GM12878 (cell line): ENCODE measurements around the gene THOC6. TPM values are rescaled to one million over a fixed set of nuclear protein-coding genes. Genes with fewer than 3 reads are reported as not detected.

Source experiments
- ATAC-seq: fragments of 200-7000 bp; cut with Tn5 transposase; 3 replicates; pipeline ENCODE4 v1.9.1; 2020; ENCODE audit warnings: mild to moderate bottlenecking, moderate library complexity
- BruUV-seq: library from RNA; stranded (reverse); fragments of 400-500 nt; replicated peaks from 2 replicates; lab custom pipeline; 2021; lab: Mats Ljungman, UMichigan
- CTCF ChIA-PET: fragments of 300-600 bp; sonication (Branson Sonifier 250); formaldehyde crosslinking; extraction: SDS; loops from one replicate; lab custom pipeline; 2021; ENCODE audit warnings: inconsistent platforms; lab: Yijun Ruan, JAX
- POLR2A ChIA-PET: fragments of 350-600 bp; formaldehyde crosslinking; extraction: SDS; loops from one replicate; lab custom pipeline; 2021; ENCODE audit warnings: inconsistent platforms; lab: Charles Lee
- RAD21 ChIA-PET: fragments of 300-600 bp; sonication (Branson Sonifier 250); formaldehyde crosslinking; loops from one replicate; lab custom pipeline; 2023; ENCODE audit warnings: antibody characterized with exemption; ENCODE audit not compliant: unreplicated experiment; lab: Charles Lee
- SMC1A ChIA-PET: fragments of 300-600 bp; sonication (Branson Sonifier 250); formaldehyde crosslinking; loops from one replicate; lab custom pipeline; 2023; ENCODE audit not compliant: unreplicated experiment, uncharacterized antibody; lab: Charles Lee
- DNase-seq: peaks from one replicate; pipeline ENCODE4 v3.0.0-alpha.2; 2011; ENCODE audit warnings: low read depth, low spot score
- FAIRE-seq: peaks from 3 replicates; lab custom pipeline; 2011; peaks lifted over from hg19 to GRCh38; lab: Jason Lieb, UNC
- H2AFZ ChIP-seq: 2 replicates; pipeline ENCODE4 v1.6.0; 2011; ENCODE audit warnings: low read depth, low read length, control low read depth; ENCODE audit not compliant: control insufficient read depth
- H3K27ac ChIP-seq: 2 replicates; pipeline ENCODE4 v1.5.1; 2011; ENCODE audit warnings: control low read depth; ENCODE audit not compliant: control insufficient read depth, insufficient read depth
- H3K27me3 ChIP-seq, 2 experiments: replicated peaks in 1 of 2; 2 replicates each; pipeline versions ENCODE4 v1.6.0 to v1.6.1; 2011; ENCODE audit warnings: low read length in 1 of 2; ENCODE audit not compliant: control insufficient read depth in 2 of 2, insufficient read depth in 2 of 2
- H3K36me3 ChIP-seq, 2 experiments: 2 replicates each; pipeline ENCODE4 v1.5.1; 2011; ENCODE audit warnings: low read length in 1 of 2; ENCODE audit not compliant: control insufficient read depth in 2 of 2, insufficient read depth in 2 of 2
- H3K4me1 ChIP-seq: 2 replicates; pipeline ENCODE4 v1.6.1; 2011; ENCODE audit warnings: mild to moderate bottlenecking, low read length, moderate library complexity, mixed read lengths; ENCODE audit not compliant: control insufficient read depth, insufficient read depth
- H3K4me2 ChIP-seq: 2 replicates; pipeline ENCODE4 v1.6.0; 2011; ENCODE audit warnings: control low read depth; ENCODE audit not compliant: control insufficient read depth, insufficient read depth
- H3K4me3 ChIP-seq: fragments of 200-600 bp; sonication (generic); 2 replicates; pipeline ENCODE4 v1.5.1; 2016
- H3K79me2 ChIP-seq: 2 replicates; pipeline ENCODE4 v1.6.0; 2011; ENCODE audit warnings: low read length; ENCODE audit not compliant: control insufficient read depth, insufficient read depth
- H3K9ac ChIP-seq: 2 replicates; pipeline ENCODE4 v1.8.0; 2011; ENCODE audit warnings: low read length, control low read depth, mixed read lengths; ENCODE audit not compliant: control insufficient read depth, insufficient read depth
- H3K9me3 ChIP-seq: replicated peaks from 3 replicates; pipeline ENCODE4 v1.5.1; 2011; ENCODE audit warnings: mild to moderate bottlenecking, low read length; ENCODE audit not compliant: control insufficient read depth, insufficient read depth
- H4K20me1 ChIP-seq: 2 replicates; pipeline ENCODE4 v1.6.0; 2011; ENCODE audit not compliant: control insufficient read depth, insufficient read depth
- FOS ChIP-seq: IDR thresholded peaks from 3 replicates; pipeline ENCODE4 v1.6.1; 2011; ENCODE audit warnings: borderline replicate concordance; ENCODE audit not compliant: insufficient read length; ENCODE audit errors: extremely low read depth
- FOXM1 ChIP-seq: IDR thresholded peaks from 2 replicates; pipeline ENCODE4 v1.6.1; 2012; ENCODE audit warnings: low read depth, mild to moderate bottlenecking, inconsistent platforms, low read length, moderate library complexity
- IKZF2 ChIP-seq, 2 experiments: fragments of 450-650 bp; IDR thresholded peaks; 2 replicates each; pipeline ENCODE4 v1.6.1; 2017; ENCODE audit warnings: mild to moderate bottlenecking in 2 of 2, moderate library complexity in 2 of 2
- PAX5 ChIP-seq: IDR thresholded peaks from 2 replicates; pipeline ENCODE4 v1.6.1; 2011; ENCODE audit warnings: low read depth, low read length, borderline replicate concordance
- RCOR1 ChIP-seq: conservative IDR thresholded peaks from 2 replicates; pipeline ENCODE4 v1.6.1; 2012; ENCODE audit warnings: low read depth, low read length, improper control_type of control experiment
- STAT1 ChIP-seq: fragments of 450-650 bp; conservative IDR thresholded peaks from 2 replicates; pipeline ENCODE4 v1.6.1; 2014; ENCODE audit warnings: antibody characterized with exemption, mild to moderate bottlenecking
- ZNF622 ChIP-seq: fragments of 450-650 bp; IDR thresholded peaks from 2 replicates; pipeline ENCODE4 v1.6.1; 2017; ENCODE audit warnings: mild to moderate bottlenecking, inconsistent platforms
- WGBS: methylation state at CpG from one replicate; pipeline ENCODE4 v1.1.6; 2016; ENCODE audit warnings: low lambda C conversion rate; ENCODE audit not compliant: insufficient replicate concordance, insufficient coverage; ENCODE audit errors: missing lambda C conversion rate; 5-methylcytosine and 5-hydroxymethylcytosine counted together
- in situ Hi-C: fragments of 300-500 bp; cut with MboI; formaldehyde crosslinking; loops from 9 replicates; pipeline ENCODE4 v1.14.3; 2018; ENCODE audit warnings: mixed read lengths
- intact Hi-C: fragments of 100-400 bp; cut with micrococcal nuclease; formaldehyde crosslinking; loops from one replicate; pipeline ENCODE4 v1.14.2; 2022; ENCODE audit not compliant: unreplicated experiment
- polyA plus RNA-seq, 11 experiments: library from polyadenylated mRNA; depleted of rRNA in 4 of 11; unstranded in 6 of 11; stranded (reverse) in 5 of 11; fragments of >200 nt; fragmentation: Nextera tagmentation in 4 of 11; fragmentation: Illumina TruSeq in 1 of 11; extraction: Ambion mirVana in 4 of 11; extraction: Trizol in 1 of 11; gene quantifications; 1 replicate in 1 of 11; 2 replicates in 10 of 11; pipeline versions ENCODE4 v1.2.1 to v1.2.3, GENCODE V29; 2011 to 2016; ENCODE audit warnings: inconsistent platforms in 2 of 11, missing spikeins in 2 of 11, low read depth in 1 of 11
- total RNA-seq, 4 experiments: library from RNA; depleted of rRNA in 3 of 4; stranded (reverse); fragments of >200 nt in 3 of 4; fragmentation: Illumina TruSeq in 1 of 4; extraction: Trizol in 1 of 4; gene quantifications; 2 replicates each; pipeline versions ENCODE4 v1.2.1 to v1.2.3, GENCODE V29; 2013 to 2021
- TF ChIP-seq, protein P1 (sequence below): fragments of 450-650 bp; IDR thresholded peaks from 2 replicates; pipeline ENCODE4 v1.6.1; 2016; ENCODE audit warnings: mild to moderate bottlenecking
- TF ChIP-seq, protein P2 (sequence below): fragments of 450-650 bp; IDR thresholded peaks from 2 replicates; pipeline ENCODE4 v1.6.1; 2016; ENCODE audit warnings: mild to moderate bottlenecking

Gene THOC6
- total and polyA plus RNA-seq, 10 of the 15 experiments (the other 5 are each of a cell fraction or from before 2014, with no cell fraction given): 1.0 to 54.4 (median 27.9) TPM

DNA sequence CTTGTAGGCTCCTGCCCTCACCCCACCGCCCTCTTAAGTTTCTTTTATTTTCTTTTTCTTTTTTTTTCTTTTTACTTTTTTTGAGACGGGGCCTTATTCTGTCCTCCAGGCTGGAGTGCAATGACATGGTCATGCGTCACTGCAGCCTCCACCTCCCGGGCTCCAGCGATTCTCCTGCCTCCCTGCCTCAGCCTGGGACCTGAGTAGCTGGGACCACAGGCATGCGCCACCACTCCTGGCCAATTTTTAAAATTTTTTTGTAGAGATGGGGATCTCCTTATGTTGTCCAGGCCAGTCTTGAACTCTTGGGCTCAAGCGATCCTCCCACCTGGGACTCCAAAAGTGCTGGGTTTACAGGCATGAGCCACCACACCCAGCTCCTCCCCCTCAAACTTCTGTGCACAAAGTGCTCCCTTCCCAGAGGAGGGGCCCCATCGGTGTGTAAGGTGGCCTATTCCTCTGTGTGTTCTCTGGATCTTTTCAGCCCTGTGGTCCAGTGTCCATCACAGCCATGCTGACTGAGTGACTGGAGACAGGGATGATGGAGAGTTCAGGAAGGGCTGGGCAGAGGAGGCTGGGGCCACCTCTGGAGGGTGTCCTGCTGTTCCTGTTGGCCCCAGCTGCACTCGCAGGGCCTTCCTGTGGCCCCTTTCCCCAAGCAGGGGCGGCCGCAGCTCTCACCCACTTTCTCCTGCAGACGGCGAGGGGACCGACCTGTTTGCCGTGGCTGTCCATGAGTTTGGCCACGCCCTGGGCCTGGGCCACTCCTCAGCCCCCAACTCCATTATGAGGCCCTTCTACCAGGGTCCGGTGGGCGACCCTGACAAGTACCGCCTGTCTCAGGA is 32.7 kb downstream of the THOC6 start:
- POLR2A ChIA-PET: no interaction called here

More for the DNA sequence above, 32.7 kb downstream of the THOC6 start:
- Histone ChIP-seq H3K9ac (no peak overlapping the region), H3K27ac (no peak overlapping the region), H3K27me3 (no peaks in the 10 kb centered on the region), H3K4me1 (peaks cover 16% of the 10 kb centered on the region), H3K4me2 (no peak overlapping the region), H2AFZ (no peak overlapping the region), H3K36me3 (no peaks in the 10 kb centered on the region), H3K4me3 (no peak overlapping the region)
- FAIRE-seq (no peak), DNase-seq (no peak), ATAC-seq (no peak)
- intact Hi-C loops: no loop called here
- BruUV-seq: no TSS peak
- RAD21 ChIA-PET: interaction anchor here (1.0 kb wide), 1 partner anchor 73 kb away, joined by 3 read pairs; no protein-coding TSS in a partner anchor
- CTCF ChIA-PET: interaction anchor here (1.5 to 1.7 kb wide), 3 partner anchors 25 to 73 kb away, joined by 4 to 8 read pairs (median 5); no protein-coding TSS in a partner anchor
- WGBS: 72% methylated on average over 18 of the region's 19 CpGs
- SMC1A ChIA-PET: interaction anchor here (1.7 kb wide), 1 partner anchor 24 kb away, joined by 5 read pairs; no protein-coding TSS in a partner anchor
- TF ChIP-seq FOS (no peak), RCOR1 (no peak), IKZF2 (IDR thresholded peaks at IDR 0.05) (no peak), ZNF622 (no peak), PAX5 (no peak), STAT1 (no peak), FOXM1 (no peak)
- TF ChIP-seq, protein P1, sequence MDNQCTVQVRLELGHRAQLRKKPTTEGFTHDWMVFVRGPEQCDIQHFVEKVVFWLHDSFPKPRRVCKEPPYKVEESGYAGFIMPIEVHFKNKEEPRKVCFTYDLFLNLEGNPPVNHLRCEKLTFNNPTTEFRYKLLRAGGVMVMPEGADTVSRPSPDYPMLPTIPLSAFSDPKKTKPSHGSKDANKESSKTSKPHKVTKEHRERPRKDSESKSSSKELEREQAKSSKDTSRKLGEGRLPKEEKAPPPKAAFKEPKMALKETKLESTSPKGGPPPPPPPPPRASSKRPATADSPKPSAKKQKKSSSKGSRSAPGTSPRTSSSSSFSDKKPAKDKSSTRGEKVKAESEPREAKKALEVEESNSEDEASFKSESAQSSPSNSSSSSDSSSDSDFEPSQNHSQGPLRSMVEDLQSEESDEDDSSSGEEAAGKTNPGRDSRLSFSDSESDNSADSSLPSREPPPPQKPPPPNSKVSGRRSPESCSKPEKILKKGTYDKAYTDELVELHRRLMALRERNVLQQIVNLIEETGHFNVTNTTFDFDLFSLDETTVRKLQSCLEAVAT: no peak
- TF ChIP-seq, protein P2, sequence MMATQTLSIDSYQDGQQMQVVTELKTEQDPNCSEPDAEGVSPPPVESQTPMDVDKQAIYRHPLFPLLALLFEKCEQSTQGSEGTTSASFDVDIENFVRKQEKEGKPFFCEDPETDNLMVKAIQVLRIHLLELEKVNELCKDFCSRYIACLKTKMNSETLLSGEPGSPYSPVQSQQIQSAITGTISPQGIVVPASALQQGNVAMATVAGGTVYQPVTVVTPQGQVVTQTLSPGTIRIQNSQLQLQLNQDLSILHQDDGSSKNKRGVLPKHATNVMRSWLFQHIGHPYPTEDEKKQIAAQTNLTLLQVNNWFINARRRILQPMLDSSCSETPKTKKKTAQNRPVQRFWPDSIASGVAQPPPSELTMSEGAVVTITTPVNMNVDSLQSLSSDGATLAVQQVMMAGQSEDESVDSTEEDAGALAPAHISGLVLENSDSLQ: no peak
- TF ChIP-seq, all 136 proteins: peak for 0
- H3K9me3 ChIP-seq: no peaks in the 10 kb centered on the region
- in situ Hi-C loops: no loop called here
- H3K79me2 ChIP-seq: no peaks in the 10 kb centered on the region
- no peaks in the 10 kb centered on the region for H4K20me1 ChIP-seq
